ENCODE measurements around the gene PTPRQ.

PTPRQ gene

GRCh38 chr12:80707830-80708258, 263.8 kb downstream of the PTPRQ start:
- no peak for DNase-seq

DNA sequence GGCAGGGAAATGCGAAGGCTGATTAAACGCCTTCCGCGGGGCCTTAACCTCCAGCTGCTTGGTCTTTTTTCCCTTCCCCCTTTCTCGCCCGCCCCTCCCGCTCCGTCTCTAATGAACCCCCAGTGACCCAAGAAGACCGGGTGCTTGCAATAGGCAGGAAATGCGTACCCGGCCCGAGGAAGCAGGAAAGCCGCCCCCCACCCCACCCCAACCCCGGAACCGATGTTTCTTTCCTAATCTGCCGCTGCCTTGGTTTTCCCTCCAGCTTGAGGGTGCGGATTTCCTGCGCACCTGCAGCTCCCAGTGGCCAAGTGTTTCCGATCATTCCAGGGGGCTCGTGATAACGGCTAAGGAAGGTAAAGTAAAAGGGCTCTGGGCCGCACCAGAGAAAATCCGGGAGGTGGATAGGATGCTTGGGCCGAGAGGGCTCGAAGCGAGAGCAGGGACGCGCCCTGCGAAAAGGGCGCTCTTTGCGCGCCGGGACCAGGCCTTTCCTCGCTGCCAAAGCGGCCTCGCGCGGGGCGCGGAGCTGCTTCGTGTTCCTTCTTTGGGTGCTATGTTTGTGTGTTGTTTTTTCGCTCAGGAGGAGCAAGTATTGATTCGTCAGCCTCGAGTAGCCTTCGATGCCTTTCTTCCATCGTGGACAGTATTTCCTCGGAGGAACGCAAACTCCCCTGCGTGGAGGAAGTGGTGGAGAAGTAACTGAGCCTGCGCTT, 264.4 kb downstream of the PTPRQ start:
- DNase-seq, result no peak

GRCh38 chr12:80708975-80709328, 264.9 kb downstream of the PTPRQ start:
- no peak for DNase-seq

DNA sequence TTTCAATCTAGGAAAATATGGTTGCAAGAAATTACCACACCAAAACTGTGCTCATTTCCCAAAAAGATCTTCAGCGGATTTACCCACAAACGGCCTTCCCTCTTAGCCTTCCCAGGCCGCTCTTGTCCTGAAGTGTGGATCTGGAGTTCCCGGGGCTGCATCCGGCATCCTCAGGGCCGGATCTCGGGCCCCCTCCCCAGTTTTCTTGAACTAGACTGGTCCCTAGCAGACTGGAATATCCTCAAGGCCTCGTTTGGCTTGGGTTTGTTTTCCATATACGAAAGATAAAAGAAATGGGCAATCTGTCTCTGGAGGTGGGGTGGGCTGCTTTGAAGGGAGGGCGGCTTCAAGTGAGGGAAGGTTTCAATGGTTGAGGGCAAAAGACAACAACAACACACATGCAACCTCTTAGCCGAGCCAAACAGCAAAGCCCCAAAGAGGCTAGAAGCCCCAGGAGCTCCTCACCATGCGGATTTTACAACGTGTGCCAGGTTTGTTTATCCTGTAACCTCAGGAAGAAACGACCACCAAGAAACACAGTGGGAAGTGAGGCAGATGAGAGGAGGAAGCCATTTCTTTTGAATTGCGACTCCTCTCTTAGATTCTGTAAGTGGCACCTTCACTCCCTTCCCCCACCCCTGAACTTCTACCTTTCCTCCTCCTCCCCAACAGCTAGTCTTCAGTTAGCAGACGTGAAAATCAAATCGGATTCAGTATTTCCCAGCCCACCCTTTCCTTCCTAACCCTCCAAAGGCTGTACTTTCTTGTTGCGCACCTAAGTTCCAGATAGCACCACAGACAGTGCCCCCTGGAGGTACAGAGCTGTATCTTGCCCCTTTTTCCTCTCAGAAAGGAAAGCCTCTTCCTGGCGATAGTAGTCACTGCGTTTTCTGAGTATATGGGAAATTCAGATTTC, 266.0 kb downstream of the PTPRQ start:
- DNase-seq, result no peak

DNA sequence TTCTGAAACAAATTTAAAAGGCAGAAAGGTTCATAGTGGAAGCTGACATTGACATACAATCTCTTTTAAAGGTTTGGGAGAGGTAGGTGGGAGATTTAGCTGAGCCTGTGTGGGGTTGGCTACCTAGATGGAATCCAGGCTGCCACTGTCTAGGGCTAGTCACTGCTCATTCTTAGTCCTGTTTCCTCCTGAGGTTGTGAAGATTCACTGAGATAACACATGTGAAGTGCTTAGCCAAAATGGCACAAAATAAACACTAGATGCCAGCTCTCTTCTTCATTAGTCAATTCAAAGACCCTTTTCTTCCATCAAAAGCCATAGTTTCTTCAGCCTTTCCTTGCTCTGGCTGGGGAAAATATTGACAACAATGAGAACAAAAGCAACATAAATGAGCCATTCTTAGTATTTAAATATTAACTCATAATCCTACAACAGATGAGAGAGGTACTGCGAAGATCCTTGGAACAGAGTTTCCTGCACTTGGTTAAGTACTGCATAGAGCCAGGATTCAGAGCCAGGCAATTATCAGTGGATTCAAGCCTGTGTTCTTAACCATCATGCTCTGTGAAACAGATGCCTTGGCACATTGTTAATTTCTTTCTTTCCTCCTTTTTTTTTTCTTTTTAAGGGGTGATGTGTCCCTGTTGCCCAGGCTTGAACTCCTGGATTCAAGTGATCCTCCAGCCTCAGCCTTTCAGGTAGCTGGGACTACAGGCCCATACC, 266.9 kb downstream of the PTPRQ start:
- no peak for DNase-seq

- no peak for DNase-seq
These were observed 267.8 kb downstream of the PTPRQ start for GRCh38 chr12:80711866-80712265.

DNA sequence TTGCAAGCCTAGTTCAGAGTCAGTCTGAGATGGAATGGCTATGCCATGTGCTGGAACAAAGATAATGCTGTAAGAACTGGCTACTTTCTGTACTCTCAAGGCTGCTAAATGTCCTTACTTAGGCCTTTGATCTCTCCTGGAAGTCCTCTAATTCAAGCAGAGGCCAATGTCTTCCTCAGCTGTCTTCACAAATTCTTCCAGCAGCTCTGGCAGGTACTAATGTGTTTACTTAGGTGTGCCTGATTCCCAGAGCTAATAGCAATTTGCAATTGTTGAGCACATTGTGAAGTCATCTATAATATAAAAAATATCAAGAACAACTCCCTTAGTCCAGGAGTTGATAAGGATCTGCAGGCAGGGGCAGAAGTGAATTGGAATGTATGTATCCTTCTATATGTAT, 268.8 kb downstream of the PTPRQ start:
- DNase-seq, result no peak

DNA sequence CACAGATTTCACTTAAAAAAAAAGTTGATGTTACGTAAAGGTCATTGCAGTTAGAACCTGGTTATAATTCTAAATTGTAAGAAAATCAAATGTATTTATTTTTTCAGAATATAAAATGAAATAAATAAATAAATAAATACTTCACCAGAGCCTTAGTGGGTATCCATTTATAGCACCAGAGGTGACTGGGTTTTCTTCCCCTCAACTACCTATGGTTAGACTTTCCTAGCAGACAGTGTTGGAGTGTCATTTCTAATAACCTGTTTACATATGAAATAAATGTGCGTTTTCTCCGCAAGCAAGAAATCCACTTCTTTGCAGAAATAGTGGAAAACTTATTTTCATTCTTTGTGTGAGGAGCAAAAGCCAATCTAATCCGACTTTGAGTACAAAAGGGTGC, 269.4 kb downstream of the PTPRQ start:
- DNase-seq, result no peak

DNA sequence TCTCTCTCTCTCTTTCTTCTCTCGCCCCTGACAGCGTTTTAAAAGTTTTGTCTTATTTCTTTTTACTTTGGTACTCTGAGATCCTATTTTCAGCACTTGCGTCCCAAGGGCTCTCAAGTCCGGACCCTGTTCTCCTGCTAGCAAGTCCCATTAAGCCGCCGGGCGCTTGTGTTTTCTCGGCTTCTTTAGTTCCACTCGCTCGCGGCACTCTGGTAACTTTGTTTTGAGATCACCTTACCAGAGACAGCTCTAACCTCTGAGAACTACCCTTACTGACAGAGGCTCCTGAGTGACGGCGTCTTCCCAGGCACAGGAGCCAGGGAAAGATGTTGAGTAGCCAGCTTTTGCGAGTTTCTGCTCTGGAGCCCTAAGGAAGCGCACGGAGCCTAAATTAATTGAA, 270.0 kb downstream of the PTPRQ start:
- DNase-seq, result no peak

- DNase-seq, result no peak
These were observed 270.8 kb downstream of the PTPRQ start for GRCh38 chr12:80714846-80715245.

- DNase-seq, result no peak
These were observed 271.7 kb downstream of the PTPRQ start for GRCh38 chr12:80715713-80716249.

DNA sequence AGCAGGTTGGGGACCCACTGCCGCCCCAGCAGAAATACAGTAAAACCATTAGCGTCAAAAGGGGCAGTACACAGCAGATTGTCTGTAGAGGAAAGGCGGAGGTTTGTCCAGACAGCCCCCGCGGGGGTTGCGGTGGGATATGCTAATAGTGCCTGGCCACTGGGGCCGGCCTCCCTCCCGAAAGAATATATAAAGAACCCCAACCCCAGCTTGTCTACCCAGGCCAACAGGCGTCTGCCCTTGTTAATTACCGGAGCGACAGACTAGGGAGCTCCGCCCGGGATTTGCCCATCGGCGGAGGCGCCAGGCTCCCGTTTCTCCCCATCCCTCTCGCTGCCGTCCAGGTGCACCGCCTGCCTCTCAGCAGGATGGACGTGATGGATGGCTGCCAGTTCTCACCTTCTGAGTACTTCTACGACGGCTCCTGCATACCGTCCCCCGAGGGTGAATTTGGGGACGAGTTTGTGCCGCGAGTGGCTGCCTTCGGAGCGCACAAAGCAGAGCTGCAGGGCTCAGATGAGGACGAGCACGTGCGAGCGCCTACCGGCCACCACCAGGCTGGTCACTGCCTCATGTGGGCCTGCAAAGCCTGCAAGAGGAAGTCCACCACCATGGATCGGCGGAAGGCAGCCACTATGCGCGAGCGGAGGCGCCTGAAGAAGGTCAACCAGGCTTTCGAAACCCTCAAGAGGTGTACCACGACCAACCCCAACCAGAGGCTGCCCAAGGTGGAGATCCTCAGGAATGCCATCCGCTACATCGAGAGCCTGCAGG, 272.8 kb downstream of the PTPRQ start, which contains the start of gene MYF5:
Gene MYF5 (plus strand): TSS at position 217 of the 774 bp plus-strand sequence. CDS start 152 bp downstream, at position 369.
- DNase-seq, result no peak

DNA sequence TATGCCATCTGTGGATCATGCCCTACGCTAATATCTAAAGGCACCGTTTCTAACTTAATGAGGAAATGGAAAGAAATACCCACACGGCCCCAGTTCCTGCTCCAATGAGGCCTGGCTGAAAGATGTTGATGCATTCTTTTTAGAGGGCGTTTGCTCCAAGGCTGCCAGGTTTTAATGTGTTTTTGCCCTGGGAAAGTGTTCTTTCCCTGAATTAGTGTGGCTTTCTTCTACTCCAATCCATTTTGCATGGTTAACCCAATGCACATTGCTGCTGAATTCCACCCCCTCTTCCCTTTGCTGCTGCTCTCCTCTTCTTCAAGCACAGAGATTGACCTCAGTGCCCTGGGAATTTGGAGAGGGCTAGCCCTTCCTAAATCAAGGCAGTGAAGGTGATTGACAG, 273.8 kb downstream of the PTPRQ start:
- no peak for DNase-seq

- no peak for DNase-seq
These were observed 276.5 kb downstream of the PTPRQ start for GRCh38 chr12:80720516-80720915.

DNA sequence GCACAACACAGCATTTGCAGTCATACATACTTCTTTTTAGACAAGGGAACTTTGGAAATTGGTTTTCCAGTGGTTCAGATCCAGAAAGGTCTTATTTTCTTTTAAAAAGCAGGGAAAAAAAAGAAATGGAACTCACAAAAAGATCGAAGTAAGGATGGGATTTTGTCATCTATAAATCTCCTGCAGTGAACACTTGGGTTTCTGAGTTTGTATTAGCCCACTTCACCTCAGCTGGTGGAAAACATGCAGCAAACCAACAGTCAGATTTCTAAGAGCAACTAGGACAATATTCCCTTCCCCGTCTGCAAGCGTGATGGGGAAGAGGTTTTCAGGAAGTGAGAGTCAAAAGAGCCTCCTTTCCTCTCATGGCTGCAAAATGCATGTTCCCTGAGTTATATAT, 277.3 kb downstream of the PTPRQ start:
- no peak for DNase-seq

All from effector CD8-positive, alpha-beta T cell (primary cell).